Stimulated activated naive CD8-positive, alpha-beta T cell treated with anti-CD3 and anti-CD28 coated beads, Interleukin-15, Interleukin-2, amounts not matched to agents 100 U/mL and 50 U/mL, for 24 hours (primary cell): Measurements from ENCODE around the gene NUMBL.
"Not testable (repeated sequence)": the region's sequence is repeated elsewhere in the genome, so short reads cannot be mapped to it uniquely, and the experiment has no call there.

Experiments used
- ATAC-seq: fragments of 150-1000 bp; cut with Tn5 transposase; one replicate; pipeline ENCODE4 v1.10.0; 2021
- DNase-seq: peaks from one replicate; pipeline ENCODE4 v3.0.0; 2021

The NUMBL gene

GRCh38 chr19:40663695-40664692, 26.5 kb downstream of the NUMBL start:
- DNase-seq (peak; percentile 43), ATAC-seq (peak; percentile 11)

GRCh38 chr19:40662925-40663694, 27.3 kb downstream of the NUMBL start:
- ATAC-seq: peak; percentile 87
- DNase-seq: peak; percentile 96

GRCh38 chr19:40661616-40662015, 28.8 kb downstream of the NUMBL start:
- DNase-seq: no peak
- no peak for ATAC-seq

- DNase-seq: no peak
- ATAC-seq: no peak
Observed at GRCh38 chr19:40659566-40659965, 30.9 kb downstream of the NUMBL start.

GRCh38 chr19:40659116-40659515, 31.3 kb downstream of the NUMBL start:
- DNase-seq (no peak), ATAC-seq (no peak)

GRCh38 chr19:40658031-40658430, 32.4 kb downstream of the NUMBL start:
- ATAC-seq: no peak

GRCh38 chr19:40655684-40656083, 34.8 kb downstream of the NUMBL start:
- not testable (repeated sequence) for DNase-seq, ATAC-seq

More at GRCh38 chr19:40658031-40658430, 32.4 kb downstream of the NUMBL start:
- no peak for DNase-seq

- not testable (repeated sequence) for ATAC-seq, DNase-seq
Observed at GRCh38 chr19:40652303-40652702, 38.1 kb downstream of the NUMBL start.

GRCh38 chr19:40650749-40651305, 39.6 kb downstream of the NUMBL start:
- ATAC-seq (no peak), DNase-seq (no peak)

- not testable (repeated sequence) for DNase-seq
Observed at GRCh38 chr19:40649903-40650675, 40.4 kb downstream of the NUMBL start.

GRCh38 chr19:40646743-40647254, 43.7 kb downstream of the NUMBL start:
- DNase-seq (no peak), ATAC-seq (no peak)

More at GRCh38 chr19:40649903-40650675, 40.4 kb downstream of the NUMBL start:
- ATAC-seq: not testable (repeated sequence)

GRCh38 chr19:40642757-40643305, 47.6 kb downstream of the NUMBL start:
- DNase-seq (no peak), ATAC-seq (no peak)

- DNase-seq (no peak), ATAC-seq (no peak)
Observed at GRCh38 chr19:40642051-40642706, 48.3 kb downstream of the NUMBL start.

- DNase-seq: no peak
- no peak for ATAC-seq
Observed at GRCh38 chr19:40641281-40641680, 49.2 kb downstream of the NUMBL start.

GRCh38 chr19:40640744-40641143, 49.7 kb downstream of the NUMBL start:
- DNase-seq (no peak), ATAC-seq (no peak)

- ATAC-seq (no peak), DNase-seq (no peak)
Observed at GRCh38 chr19:40639638-40639982, 50.8 kb downstream of the NUMBL start.

GRCh38 chr19:40638327-40638726, 52.1 kb downstream of the NUMBL start:
- ATAC-seq (no peak), DNase-seq (no peak)

- ATAC-seq: no peak
- DNase-seq: no peak
Observed at GRCh38 chr19:40633207-40633606, 57.2 kb downstream of the NUMBL start.

- ATAC-seq: no peak
- DNase-seq: no peak
Observed at GRCh38 chr19:40632311-40633036, 58.0 kb downstream of the NUMBL start.

GRCh38 chr19:40630571-40631160, 59.8 kb downstream of the NUMBL start:
- no peak for DNase-seq
- ATAC-seq: no peak
